Ovary (tissue), 9 donors: ENCODE results near the gene ACER2. TPM values are rescaled to one million over a fixed set of nuclear protein-coding genes. Genes with fewer than 3 reads are reported as not detected.

Experiments used
- DNase-seq, 5 donors: peaks; one replicate each; pipeline ENCODE4 v3.0.0-alpha.2; 2019 to 2020
- H3K27ac ChIP-seq, 2 donors: fragments of 200-600 bp; one replicate each; pipeline versions ENCODE4 v1.5.1 to v1.8.0; 2019 to 2022
- H3K27me3 ChIP-seq: fragments of 200-600 bp; one replicate; pipeline ENCODE4 v1.8.0; 2022
- H3K36me3 ChIP-seq: fragments of 200-600 bp; sonication (generic); one replicate; pipeline ENCODE4 v1.5.1; 2019
- H3K4me1 ChIP-seq: one replicate; pipeline ENCODE4 v1.8.1; 2013; ENCODE audit warnings: mild to moderate bottlenecking, moderate library complexity; ENCODE audit not compliant: insufficient read depth
- H3K4me3 ChIP-seq: fragments of 200-600 bp; sonication (generic); one replicate; pipeline ENCODE4 v1.5.1; 2017
- H3K9me3 ChIP-seq, 2 donors: fragments of 200-600 bp in 1 of 2; sonication (generic) in 1 of 2; one replicate each; pipeline versions ENCODE4 v1.5.1 to v1.8.1; 2013 to 2019; ENCODE audit warnings: mild to moderate bottlenecking in 1 of 2, moderate library complexity in 1 of 2
- CTCF ChIP-seq, 3 donors: fragments of 450-650 bp in 2 of 3; fragments of 200-600 bp in 1 of 3; IDR thresholded peaks; one replicate each; pipeline versions ENCODE4 v1.5.1 to v1.8.0; 2016 to 2022; ENCODE audit warnings: antibody characterized with exemption in 3 of 3, mild to moderate bottlenecking in 1 of 3
- EP300 ChIP-seq: sonication (generic); formaldehyde crosslinking; IDR thresholded peaks from one replicate; pipeline ENCODE4 v1.6.1; 2017; ENCODE audit warnings: antibody characterized with exemption
- POLR2A ChIP-seq: fragments of 450-650 bp; IDR thresholded peaks from one replicate; pipeline ENCODE4 v1.6.1; 2017; ENCODE audit warnings: antibody characterized with exemption, mild to moderate bottlenecking, moderate library complexity
- WGBS, 3 donors: extraction: QIAGEN DNeasy Blood & Tissue Kit in 1 of 3; methylation state at CpG; one replicate each; pipeline versions ENCODE4 v1.1.5 to v1.1.7; 2013 to 2017; 5-methylcytosine and 5-hydroxymethylcytosine counted together
- intact Hi-C, 4 donors: fragments of 100-400 bp; cut with DNase I; formaldehyde crosslinking; loops; one replicate each; pipeline versions ENCODE4 v1.11.0 to v1.15.1; 2022 to 2023
- polyA plus RNA-seq, 2 donors: library from polyadenylated mRNA; stranded (reverse); fragments of 200-250 nt in 1 of 2; fragments of 350-450 nt in 1 of 2; fragmentation: Illumina TruSeq in 1 of 2; extraction: RNeasy Lipid Tissue Mini Kit (QIAGEN cat#74804) in 1 of 2; gene quantifications; one replicate each; pipeline ENCODE4 v1.2.3, GENCODE V29; 2013 to 2014
- total RNA-seq, 7 donors: library from RNA; depleted of rRNA in 2 of 7; stranded (reverse); fragments of >200 nt in 2 of 7; fragmentation: NEBNext Ultra II Directional in 3 of 7; extraction: Animal tissue kit (Norgen Biotek cat#: 25700) in 3 of 7; gene quantifications; one replicate each; pipeline versions ENCODE4 v1.1.0 to v1.2.4, GENCODE V29; 2016 to 2023
- donor health status: DM: no; HTN: no; CAD: no; lungs with moderate emphysema.
- donor health status: DM: no; HTN: no; CAD: no.
- donor health status: Bipolar disorder and iron deficiency.
- donor health status: DM: yes; HTN: yes; CAD: no.
- donor health status: DM: no; HTN: no; CAD: no.
- donor health status: DM: yes; HTN: yes; CAD: no.

ACER2 gene
- total and polyA plus RNA-seq, 9 donors: 0.80 to 10.0 (median 3.0) TPM

- Histone ChIP-seq H3K4me3 (no peak overlapping the region), H3K9me3 (no peaks in the 10 kb centered on the region), H3K4me1 (no peaks in the 10 kb centered on the region), H3K27me3 (no peaks in the 10 kb centered on the region), H3K36me3 (no peaks in the 10 kb centered on the region), H3K27ac (no peak overlapping the region)
- DNase-seq: no peak
- intact Hi-C loops: no loop called here
- WGBS, 3 donors: 91 to 100% (median 96%) methylated on average over 1 of the region's 1 CpG
- TF ChIP-seq EP300 (no peak), CTCF (IDR thresholded peaks at IDR 0.05) (no peak), POLR2A (no peak)
These were observed 12.1 kb downstream of the ACER2 start for GRCh38 chr9:19420877-19421276.

- no peak for DNase-seq
- no peak overlapping the region for H3K4me3 ChIP-seq
- no peaks in the 10 kb centered on the region for H3K4me1 ChIP-seq
- intact Hi-C loops: no loop called here
- no peaks in the 10 kb centered on the region for H3K27me3 ChIP-seq
- WGBS, 3 donors: 96 to 97% (median 96%) methylated on average over 3 of the region's 3 CpGs
- no peaks in the 10 kb centered on the region for H3K9me3 ChIP-seq
- TF ChIP-seq EP300 (no peak), POLR2A (no peak), CTCF (IDR thresholded peaks at IDR 0.05) (no peak)
- H3K36me3 ChIP-seq: no peaks in the 10 kb centered on the region
- H3K27ac ChIP-seq: no peak overlapping the region
These were observed 14.4 kb downstream of the ACER2 start for GRCh38 chr9:19423163-19423562.

GRCh38 chr9:19424176-19424779, 15.5 kb downstream of the ACER2 start:
- intact Hi-C loops: no loop called here
- TF ChIP-seq POLR2A (no peak), EP300 (no peak), CTCF (IDR thresholded peaks at IDR 0.05) (no peak)
- Histone ChIP-seq H3K27ac (no peak overlapping the region), H3K9me3 (no peaks in the 10 kb centered on the region), H3K4me1 (no peaks in the 10 kb centered on the region), H3K27me3 (no peaks in the 10 kb centered on the region), H3K36me3 (no peaks in the 10 kb centered on the region), H3K4me3 (no peak overlapping the region)
- DNase-seq: no peak
- 36 to 38% (median 37%) methylated on average over 3 of the region's 3 CpGs for WGBS, 3 donors

GRCh38 chr9:19429595-19429994, 20.8 kb downstream of the ACER2 start:
- Histone ChIP-seq H3K36me3 (no peaks in the 10 kb centered on the region), H3K27ac (no peak overlapping the region), H3K4me3 (no peak overlapping the region), H3K9me3 (no peaks in the 10 kb centered on the region), H3K27me3 (no peaks in the 10 kb centered on the region), H3K4me1 (peaks cover 6% of the 10 kb centered on the region)
- intact Hi-C loops: no loop called here
- no peak for DNase-seq
- WGBS, 3 donors: 80 to 88% (median 83%) methylated on average over 2 of the region's 2 CpGs
- no peak for TF ChIP-seq CTCF (IDR thresholded peaks at IDR 0.05)
- no peak for TF ChIP-seq EP300
- no peak for TF ChIP-seq POLR2A
